Activated B cell treated with CpG ODN at 0.5 μM for 24 hours (primary cell): ENCODE measurements around the gene ANO2. TPM values are rescaled to one million over a fixed set of nuclear protein-coding genes. Genes with fewer than 3 reads are reported as not detected.

Experiments
- ATAC-seq: fragments of 200-7000 bp; cut with Tn5 transposase; one replicate; pipeline ENCODE4 v1.10.0; 2021; ENCODE audit warnings: low read depth, mild to moderate bottlenecking, moderate library complexity
- CTCF ChIA-PET: fragments of 350-600 bp; sonication (Branson Sonifier 250); formaldehyde crosslinking; loops from one replicate; lab custom pipeline; 2021; ENCODE audit warnings: antibody characterized with exemption; lab: Charles Lee
- POLR2A ChIA-PET: fragments of 350-600 bp; sonication (Branson Sonifier 250); formaldehyde crosslinking; loops from one replicate; lab custom pipeline; 2021; ENCODE audit warnings: antibody characterized with exemption; lab: Charles Lee
- DNase-seq: peaks from one replicate; pipeline ENCODE4 v3.0.0; 2022
- H3K27ac Mint-ChIP-seq: one replicate; pipeline ENCODE4 v1.8.0; 2020; ENCODE audit warnings: mixed read lengths
- H3K27me3 Mint-ChIP-seq: one replicate; pipeline ENCODE4 v1.8.0; 2021; ENCODE audit warnings: mixed read lengths
- H3K36me3 Mint-ChIP-seq: one replicate; pipeline ENCODE4 v1.8.0; 2021; ENCODE audit warnings: low read depth, mixed read lengths
- H3K4me1 Mint-ChIP-seq: one replicate; pipeline ENCODE4 v1.8.0; 2021; ENCODE audit warnings: mixed read lengths
- H3K4me3 Mint-ChIP-seq: one replicate; pipeline ENCODE4 v1.8.0; 2020; ENCODE audit warnings: mild to moderate bottlenecking, mixed read lengths
- H3K9me3 Mint-ChIP-seq: one replicate; pipeline ENCODE4 v1.8.0; 2020; ENCODE audit warnings: mixed read lengths
- intact Hi-C: fragments of 100-400 bp; cut with micrococcal nuclease; formaldehyde crosslinking; loops from one replicate; pipeline ENCODE4 v1.15.1; 2024
- total RNA-seq: library from RNA; stranded (reverse); gene quantifications from 2 replicates; pipeline ENCODE4 v1.2.3, GENCODE V29; 2022
- TF ChIP-seq, protein P1 (sequence below): fragments of 200-600 bp; IDR thresholded peaks from one replicate; pipeline ENCODE4 v1.8.0; 2022; ENCODE audit warnings: antibody characterized with exemption, mild to moderate bottlenecking

ANO2 gene
- total RNA-seq, 1 donor from 2014 or later: not detected

- Mint-ChIP-seq H3K27me3 (peaks cover 2% of the 10 kb centered on the region), H3K36me3 (no peaks in the 10 kb centered on the region), H3K4me1 (no peaks in the 10 kb centered on the region), H3K4me3 (no peak overlapping the region), H3K27ac (no peak overlapping the region), H3K9me3 (no peaks in the 10 kb centered on the region)
- POLR2A ChIA-PET: no interaction called here
- intact Hi-C loops: no loop called here
- no peak for ATAC-seq
- no peak for DNase-seq
- CTCF ChIA-PET: no interaction called here
- TF ChIP-seq, protein P1, sequence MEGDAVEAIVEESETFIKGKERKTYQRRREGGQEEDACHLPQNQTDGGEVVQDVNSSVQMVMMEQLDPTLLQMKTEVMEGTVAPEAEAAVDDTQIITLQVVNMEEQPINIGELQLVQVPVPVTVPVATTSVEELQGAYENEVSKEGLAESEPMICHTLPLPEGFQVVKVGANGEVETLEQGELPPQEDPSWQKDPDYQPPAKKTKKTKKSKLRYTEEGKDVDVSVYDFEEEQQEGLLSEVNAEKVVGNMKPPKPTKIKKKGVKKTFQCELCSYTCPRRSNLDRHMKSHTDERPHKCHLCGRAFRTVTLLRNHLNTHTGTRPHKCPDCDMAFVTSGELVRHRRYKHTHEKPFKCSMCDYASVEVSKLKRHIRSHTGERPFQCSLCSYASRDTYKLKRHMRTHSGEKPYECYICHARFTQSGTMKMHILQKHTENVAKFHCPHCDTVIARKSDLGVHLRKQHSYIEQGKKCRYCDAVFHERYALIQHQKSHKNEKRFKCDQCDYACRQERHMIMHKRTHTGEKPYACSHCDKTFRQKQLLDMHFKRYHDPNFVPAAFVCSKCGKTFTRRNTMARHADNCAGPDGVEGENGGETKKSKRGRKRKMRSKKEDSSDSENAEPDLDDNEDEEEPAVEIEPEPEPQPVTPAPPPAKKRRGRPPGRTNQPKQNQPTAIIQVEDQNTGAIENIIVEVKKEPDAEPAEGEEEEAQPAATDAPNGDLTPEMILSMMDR: no peak
Observed at GRCh38 chr12:5806371-5807089, 138.5 kb downstream of the ANO2 start.

DNA sequence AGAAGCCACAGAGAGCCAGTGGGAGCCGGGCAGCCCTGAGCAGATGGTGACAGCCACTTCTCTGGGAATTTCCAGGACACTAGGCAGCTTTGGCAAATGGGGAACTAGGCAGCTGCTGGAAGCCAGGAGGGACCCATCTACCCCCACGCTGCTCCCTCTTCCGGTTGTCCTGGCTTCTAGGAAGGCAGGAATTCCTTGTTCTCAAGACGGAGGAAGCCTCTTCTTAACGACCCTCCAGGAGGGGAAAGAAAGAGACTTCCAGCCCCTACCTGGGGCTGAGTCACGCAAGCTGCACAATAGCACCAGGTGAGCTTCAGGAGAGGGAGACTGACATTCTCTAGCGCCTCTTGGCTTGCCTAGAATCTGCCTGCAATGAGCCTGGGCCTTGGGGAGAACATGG is 141.5 kb downstream of the ANO2 start:
- H3K27me3 Mint-ChIP-seq: no peaks in the 10 kb centered on the region
- intact Hi-C loops: no loop called here
- CTCF ChIA-PET: no interaction called here
- H3K9me3 Mint-ChIP-seq: no peaks in the 10 kb centered on the region
- H3K4me1 Mint-ChIP-seq: no peaks in the 10 kb centered on the region
- no peak for DNase-seq
- H3K4me3 Mint-ChIP-seq: no peak overlapping the region
- H3K27ac Mint-ChIP-seq: no peak overlapping the region
- H3K36me3 Mint-ChIP-seq: no peaks in the 10 kb centered on the region
- TF ChIP-seq, protein P1: no peak
- ATAC-seq: no peak
- POLR2A ChIA-PET: no interaction called here

DNA sequence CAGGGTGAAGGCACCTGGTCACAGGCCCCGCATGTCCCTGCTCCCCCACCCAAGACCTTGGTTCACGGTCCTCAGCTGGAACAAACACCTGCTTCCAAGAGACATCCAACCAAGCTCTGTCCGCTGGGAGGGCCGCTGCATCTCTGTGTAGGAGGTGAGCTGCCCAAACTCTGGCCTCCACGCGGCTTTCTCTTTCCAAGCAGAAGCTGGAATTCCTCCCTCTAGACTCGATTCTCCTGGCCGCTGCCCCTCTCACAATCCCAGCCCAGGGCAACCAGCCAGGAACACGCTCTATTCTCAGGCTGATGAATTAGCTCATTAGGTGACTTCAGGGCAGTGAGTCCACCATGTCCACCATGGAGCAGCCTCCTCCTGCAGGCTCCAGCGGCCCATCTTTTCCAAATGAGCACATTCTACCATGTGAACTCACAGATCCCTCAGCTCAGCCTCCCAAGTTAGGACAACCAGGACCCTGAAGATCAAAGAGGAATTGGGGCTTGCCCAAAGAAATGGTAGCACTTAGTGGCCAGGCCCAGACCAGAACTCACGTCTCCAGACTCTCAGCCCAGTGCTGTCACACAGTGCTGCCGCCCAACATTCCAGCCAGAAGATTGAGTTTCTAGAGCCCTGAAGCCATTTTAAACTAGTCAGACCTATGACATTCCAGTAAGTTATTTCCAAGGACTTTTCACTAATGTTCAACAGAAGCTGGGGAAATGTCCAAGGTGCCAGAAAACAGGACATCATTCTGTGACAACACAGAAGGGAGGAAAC is 146.6 kb downstream of the ANO2 start:
- ATAC-seq (no peak), DNase-seq (no peak)
- Mint-ChIP-seq H3K9me3 (no peaks in the 10 kb centered on the region), H3K4me1 (no peaks in the 10 kb centered on the region), H3K36me3 (no peaks in the 10 kb centered on the region), H3K4me3 (no peak overlapping the region), H3K27ac (no peak overlapping the region), H3K27me3 (no peaks in the 10 kb centered on the region)
- ChIA-PET CTCF (no interaction called here), POLR2A (no interaction called here)
- TF ChIP-seq, protein P1: no peak
- intact Hi-C loops: no loop called here

GRCh38 chr12:5797661-5798060 is 147.4 kb downstream of the ANO2 start:
- Mint-ChIP-seq H3K4me3 (no peak overlapping the region), H3K36me3 (no peaks in the 10 kb centered on the region), H3K4me1 (no peaks in the 10 kb centered on the region), H3K27ac (no peak overlapping the region), H3K9me3 (no peaks in the 10 kb centered on the region), H3K27me3 (peaks cover 2% of the 10 kb centered on the region)
- ChIA-PET CTCF (no interaction called here), POLR2A (no interaction called here)
- DNase-seq (no peak), ATAC-seq (no peak)
- intact Hi-C loops: no loop called here
- TF ChIP-seq, protein P1: no peak

DNA sequence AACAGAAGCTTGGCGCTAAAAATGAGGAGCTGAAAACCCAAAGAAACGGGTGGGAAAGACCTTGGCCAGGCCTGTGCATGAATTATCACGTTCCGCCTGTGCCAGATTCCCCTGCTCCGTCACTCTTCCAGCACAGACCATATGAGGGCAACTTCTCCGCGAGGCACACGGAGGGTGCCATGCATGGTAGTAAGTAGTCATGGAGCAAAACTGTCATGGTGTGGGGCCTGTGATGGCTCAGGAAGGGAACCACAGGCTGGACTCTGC is 148.2 kb downstream of the ANO2 start:
- DNase-seq: no peak
- Mint-ChIP-seq H3K36me3 (no peaks in the 10 kb centered on the region), H3K4me1 (no peaks in the 10 kb centered on the region), H3K4me3 (no peak overlapping the region), H3K27me3 (peaks cover 7% of the 10 kb centered on the region), H3K9me3 (no peaks in the 10 kb centered on the region), H3K27ac (no peak overlapping the region)
- ATAC-seq: no peak
- CTCF ChIA-PET: no interaction called here
- intact Hi-C loops: no loop called here
- TF ChIP-seq, protein P1: no peak
- POLR2A ChIA-PET: no interaction called here
